ENCODE measurements around the gene PSMD6.

PSMD6 gene

GRCh38 chr3:64009528-64009927, 13.8 kb downstream of the PSMD6 start:
- H3K27me3 ChIP-seq (ENCODE audit: insufficient read depth, low read length): no peaks in the 10 kb centered on the region
- no peak overlapping the region for H2AFZ ChIP-seq (ENCODE audit: low read length, unreplicated experiment)
- no peak overlapping the region for H3K27ac ChIP-seq (ENCODE audit: low read depth, low read length)
- peaks cover 89% of the 10 kb centered on the region for H3K36me3 ChIP-seq (ENCODE audit: insufficient read depth, low read length)
- H3K4me3 ChIP-seq (ENCODE audit: low read depth, low read length): no peak overlapping the region
- peaks cover 21% of the 10 kb centered on the region for H3K79me2 ChIP-seq (ENCODE audit: control insufficient read depth, insufficient read depth, low read length, unreplicated experiment)
- peaks cover 34% of the 10 kb centered on the region for H3K4me1 ChIP-seq (ENCODE audit: control insufficient read depth, insufficient read depth, low read length, unreplicated experiment)

- no peaks in the 10 kb centered on the region for H3K27me3 ChIP-seq (ENCODE audit: insufficient read depth, low read length)
- no peak overlapping the region for H3K27ac ChIP-seq (ENCODE audit: low read depth, low read length)
These were observed 14.6 kb downstream of the PSMD6 start for GRCh38 chr3:64008487-64009351.

GRCh38 chr3:64008017-64008416, 15.3 kb downstream of the PSMD6 start:
- Histone ChIP-seq H3K36me3 (ENCODE audit: insufficient read depth, low read length) (peaks cover 74% of the 10 kb centered on the region), H3K79me2 (ENCODE audit: control insufficient read depth, insufficient read depth, low read length, unreplicated experiment) (peaks cover 18% of the 10 kb centered on the region)

More at GRCh38 chr3:64008487-64009351, 14.6 kb downstream of the PSMD6 start:
- Histone ChIP-seq H3K4me1 (ENCODE audit: control insufficient read depth, insufficient read depth, low read length, unreplicated experiment) (peaks cover 34% of the 10 kb centered on the region), H3K79me2 (ENCODE audit: control insufficient read depth, insufficient read depth, low read length, unreplicated experiment) (peaks cover 18% of the 10 kb centered on the region), H3K36me3 (ENCODE audit: insufficient read depth, low read length) (peaks cover 81% of the 10 kb centered on the region), H3K4me3 (ENCODE audit: low read depth, low read length) (no peak overlapping the region), H2AFZ (ENCODE audit: low read length, unreplicated experiment) (no peak overlapping the region)

GRCh38 chr3:64003589-64003988, 19.7 kb downstream of the PSMD6 start:
- peaks cover 5% of the 10 kb centered on the region for H3K4me1 ChIP-seq (ENCODE audit: control insufficient read depth, insufficient read depth, low read length, unreplicated experiment)
- no peaks in the 10 kb centered on the region for H3K27me3 ChIP-seq (ENCODE audit: insufficient read depth, low read length)
- H3K79me2 ChIP-seq (ENCODE audit: control insufficient read depth, insufficient read depth, low read length, unreplicated experiment): no peaks in the 10 kb centered on the region
- H3K36me3 ChIP-seq (ENCODE audit: insufficient read depth, low read length): peaks cover 57% of the 10 kb centered on the region
- no peak overlapping the region for H3K4me3 ChIP-seq (ENCODE audit: low read depth, low read length)
- no peak overlapping the region for H2AFZ ChIP-seq (ENCODE audit: low read length, unreplicated experiment)
- no peak overlapping the region for H3K27ac ChIP-seq (ENCODE audit: low read depth, low read length)

More at GRCh38 chr3:64008017-64008416, 15.3 kb downstream of the PSMD6 start:
- Histone ChIP-seq H3K4me1 (ENCODE audit: control insufficient read depth, insufficient read depth, low read length, unreplicated experiment) (peaks cover 34% of the 10 kb centered on the region), H3K27me3 (ENCODE audit: insufficient read depth, low read length) (no peaks in the 10 kb centered on the region), H2AFZ (ENCODE audit: low read length, unreplicated experiment) (no peak overlapping the region), H3K4me3 (ENCODE audit: low read depth, low read length) (no peak overlapping the region), H3K27ac (ENCODE audit: low read depth, low read length) (no peak overlapping the region)

- Histone ChIP-seq H3K27me3 (ENCODE audit: insufficient read depth, low read length) (no peaks in the 10 kb centered on the region), H3K4me1 (ENCODE audit: control insufficient read depth, insufficient read depth, low read length, unreplicated experiment) (no peaks in the 10 kb centered on the region), H3K79me2 (ENCODE audit: control insufficient read depth, insufficient read depth, low read length, unreplicated experiment) (no peaks in the 10 kb centered on the region), H3K36me3 (ENCODE audit: insufficient read depth, low read length) (peaks cover 45% of the 10 kb centered on the region), H2AFZ (ENCODE audit: low read length, unreplicated experiment) (no peak overlapping the region), H3K27ac (ENCODE audit: low read depth, low read length) (no peak overlapping the region), H3K4me3 (ENCODE audit: low read depth, low read length) (no peak overlapping the region)
These were observed 21.1 kb downstream of the PSMD6 start for GRCh38 chr3:64002233-64002632.

- no peaks in the 10 kb centered on the region for H3K27me3 ChIP-seq (ENCODE audit: insufficient read depth, low read length)
- no peak overlapping the region for H3K27ac ChIP-seq (ENCODE audit: low read depth, low read length)
- peaks cover 37% of the 10 kb centered on the region for H3K36me3 ChIP-seq (ENCODE audit: insufficient read depth, low read length)
- no peaks in the 10 kb centered on the region for H3K79me2 ChIP-seq (ENCODE audit: control insufficient read depth, insufficient read depth, low read length, unreplicated experiment)
- H3K4me1 ChIP-seq (ENCODE audit: control insufficient read depth, insufficient read depth, low read length, unreplicated experiment): no peaks in the 10 kb centered on the region
- no peak overlapping the region for H2AFZ ChIP-seq (ENCODE audit: low read length, unreplicated experiment)
- no peak overlapping the region for H3K4me3 ChIP-seq (ENCODE audit: low read depth, low read length)
These were observed 22.7 kb downstream of the PSMD6 start for GRCh38 chr3:64000453-64001055.

GRCh38 chr3:63998852-63999754, 24.2 kb downstream of the PSMD6 start:
- Histone ChIP-seq H3K4me3 (ENCODE audit: low read depth, low read length) (no peak overlapping the region), H2AFZ (ENCODE audit: low read length, unreplicated experiment) (no peak overlapping the region), H3K27me3 (ENCODE audit: insufficient read depth, low read length) (no peaks in the 10 kb centered on the region), H3K79me2 (ENCODE audit: control insufficient read depth, insufficient read depth, low read length, unreplicated experiment) (no peaks in the 10 kb centered on the region), H3K4me1 (ENCODE audit: control insufficient read depth, insufficient read depth, low read length, unreplicated experiment) (no peaks in the 10 kb centered on the region), H3K27ac (ENCODE audit: low read depth, low read length) (no peak overlapping the region), H3K36me3 (ENCODE audit: insufficient read depth, low read length) (peaks cover 32% of the 10 kb centered on the region)

GRCh38 chr3:63995086-63995485, 28.2 kb downstream of the PSMD6 start:
- Histone ChIP-seq H3K27ac (ENCODE audit: low read depth, low read length) (no peak overlapping the region), H3K27me3 (ENCODE audit: insufficient read depth, low read length) (no peaks in the 10 kb centered on the region), H2AFZ (ENCODE audit: low read length, unreplicated experiment) (no peak overlapping the region), H3K4me1 (ENCODE audit: control insufficient read depth, insufficient read depth, low read length, unreplicated experiment) (no peaks in the 10 kb centered on the region), H3K4me3 (ENCODE audit: low read depth, low read length) (no peak overlapping the region), H3K79me2 (ENCODE audit: control insufficient read depth, insufficient read depth, low read length, unreplicated experiment) (no peaks in the 10 kb centered on the region), H3K36me3 (ENCODE audit: insufficient read depth, low read length) (peaks cover 30% of the 10 kb centered on the region)

- peaks cover 19% of the 10 kb centered on the region for H3K36me3 ChIP-seq (ENCODE audit: insufficient read depth, low read length)
- no peak overlapping the region for H3K27ac ChIP-seq (ENCODE audit: low read depth, low read length)
- H3K4me3 ChIP-seq (ENCODE audit: low read depth, low read length): no peak overlapping the region
- H3K27me3 ChIP-seq (ENCODE audit: insufficient read depth, low read length): no peaks in the 10 kb centered on the region
- H3K79me2 ChIP-seq (ENCODE audit: control insufficient read depth, insufficient read depth, low read length, unreplicated experiment): no peaks in the 10 kb centered on the region
- H2AFZ ChIP-seq (ENCODE audit: low read length, unreplicated experiment): no peak overlapping the region
- H3K4me1 ChIP-seq (ENCODE audit: control insufficient read depth, insufficient read depth, low read length, unreplicated experiment): no peaks in the 10 kb centered on the region
These were observed 29.6 kb downstream of the PSMD6 start for GRCh38 chr3:63993653-63994079.

- H3K4me1 ChIP-seq (ENCODE audit: control insufficient read depth, insufficient read depth, low read length, unreplicated experiment): no peaks in the 10 kb centered on the region
- no peak overlapping the region for H3K4me3 ChIP-seq (ENCODE audit: low read depth, low read length)
- no peaks in the 10 kb centered on the region for H3K27me3 ChIP-seq (ENCODE audit: insufficient read depth, low read length)
- no peak overlapping the region for H2AFZ ChIP-seq (ENCODE audit: low read length, unreplicated experiment)
- no peak overlapping the region for H3K27ac ChIP-seq (ENCODE audit: low read depth, low read length)
- H3K79me2 ChIP-seq (ENCODE audit: control insufficient read depth, insufficient read depth, low read length, unreplicated experiment): no peaks in the 10 kb centered on the region
- H3K36me3 ChIP-seq (ENCODE audit: insufficient read depth, low read length): peaks cover 19% of the 10 kb centered on the region
These were observed 30.6 kb downstream of the PSMD6 start for GRCh38 chr3:63992516-63993209.

Data from ACC112 (cell line).